ENCODE data around the gene SNX33.

SNX33 gene

GRCh38 chr15:75606026-75606425 is 41.7 kb upstream of the SNX33 start:
- no peak for DNase-seq (ENCODE audit: low read depth in 1 of 2, low spot score in 1 of 2)
- Histone ChIP-seq H3K27ac (replicated peaks) (no peak overlapping the region), H3K27me3 (ENCODE audit: insufficient read depth, poor library complexity, severe bottlenecking) (no peaks in the 10 kb centered on the region), H3K4me3 (replicated peaks; ENCODE audit: insufficient read depth, low read length) (no peak overlapping the region)
- TF ChIP-seq POLR2AphosphoS5 (IDR thresholded peaks at IDR 0.05; ENCODE audit: low read depth) (no peak), GABPA (IDR thresholded peaks at IDR 0.05; ENCODE audit: low read depth) (no peak), REST (IDR thresholded peaks at IDR 0.05; ENCODE audit: insufficient replicate concordance, low read depth) (no peak), SPI1 (IDR thresholded peaks at IDR 0.05; ENCODE audit: borderline replicate concordance, low read depth) (no peak), CTCF (IDR thresholded peaks at IDR 0.05; ENCODE audit: insufficient read depth, low read length) (no peak)

GRCh38 chr15:75606711-75607699 is 40.7 kb upstream of the SNX33 start:
- Histone ChIP-seq H3K27me3 (ENCODE audit: insufficient read depth, poor library complexity, severe bottlenecking) (no peaks in the 10 kb centered on the region), H3K27ac (replicated peaks) (no peak overlapping the region), H3K4me3 (replicated peaks; ENCODE audit: insufficient read depth, low read length) (no peak overlapping the region)
- no peak for TF ChIP-seq REST (IDR thresholded peaks at IDR 0.05; ENCODE audit: insufficient replicate concordance, low read depth)
- TF ChIP-seq POLR2AphosphoS5 (IDR thresholded peaks at IDR 0.05; ENCODE audit: low read depth) = no peak
- TF ChIP-seq CTCF (IDR thresholded peaks at IDR 0.05; ENCODE audit: insufficient read depth, low read length) = no peak
- no peak for TF ChIP-seq SPI1 (IDR thresholded peaks at IDR 0.05; ENCODE audit: borderline replicate concordance, low read depth)
- TF ChIP-seq GABPA (IDR thresholded peaks at IDR 0.05; ENCODE audit: low read depth) = no peak
- DNase-seq (ENCODE audit: low read depth in 1 of 2, low spot score in 1 of 2) = no peak

GRCh38 chr15:75616766-75617165 is 30.9 kb upstream of the SNX33 start:
- Histone ChIP-seq H3K27ac (replicated peaks) (no peak overlapping the region), H3K4me3 (replicated peaks; ENCODE audit: insufficient read depth, low read length) (no peak overlapping the region), H3K27me3 (ENCODE audit: insufficient read depth, poor library complexity, severe bottlenecking) (no peaks in the 10 kb centered on the region)
- TF ChIP-seq POLR2AphosphoS5 (IDR thresholded peaks at IDR 0.05; ENCODE audit: low read depth) (no peak), REST (IDR thresholded peaks at IDR 0.05; ENCODE audit: insufficient replicate concordance, low read depth) (no peak), GABPA (IDR thresholded peaks at IDR 0.05; ENCODE audit: low read depth) (no peak), SPI1 (IDR thresholded peaks at IDR 0.05; ENCODE audit: borderline replicate concordance, low read depth) (no peak), CTCF (IDR thresholded peaks at IDR 0.05; ENCODE audit: insufficient read depth, low read length) (no peak)
- DNase-seq (ENCODE audit: low read depth in 1 of 2, low spot score in 1 of 2) = no peak
